Ovary (tissue), 3 donors: Measurements from ENCODE around the gene ANO2.

Source experiments
- EP300 ChIP-seq: sonication (generic); formaldehyde crosslinking; IDR thresholded peaks from one replicate; pipeline ENCODE4 v1.6.1; 2017; ENCODE audit warnings: antibody characterized with exemption
- POLR2A ChIP-seq: fragments of 450-650 bp; IDR thresholded peaks from one replicate; pipeline ENCODE4 v1.6.1; 2017; ENCODE audit warnings: antibody characterized with exemption, mild to moderate bottlenecking, moderate library complexity
- TF ChIP-seq, protein P1 (sequence below), 3 donors: fragments of 450-650 bp in 2 of 3; fragments of 200-600 bp in 1 of 3; IDR thresholded peaks; one replicate each; pipeline versions ENCODE4 v1.5.1 to v1.8.0; 2016 to 2022; ENCODE audit warnings: antibody characterized with exemption in 3 of 3, mild to moderate bottlenecking in 1 of 3
- donor health status: DM: no; HTN: no; CAD: no.

DNA sequence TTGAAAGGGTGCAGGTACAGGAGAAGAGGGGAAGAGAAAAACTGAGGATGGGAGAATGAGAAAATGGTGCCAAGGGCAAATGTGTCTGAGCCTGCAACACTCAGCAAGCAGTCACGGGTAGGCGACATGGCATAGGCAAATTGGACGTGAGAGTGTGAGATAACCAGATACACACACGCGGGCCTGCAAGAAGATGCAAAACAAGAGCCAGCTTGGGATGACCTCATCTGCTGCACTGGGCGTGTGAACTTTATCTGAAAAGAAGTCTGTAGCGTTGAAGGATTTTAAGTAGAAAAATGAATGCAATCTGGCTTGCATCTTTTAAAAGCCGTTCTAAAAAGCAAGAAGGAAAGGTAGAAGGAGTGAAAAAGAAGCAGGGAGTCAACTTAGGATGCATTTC lies 352.7 kb downstream of the ANO2 start:
- TF ChIP-seq POLR2A (no peak), EP300 (no peak)
- TF ChIP-seq, protein P1, sequence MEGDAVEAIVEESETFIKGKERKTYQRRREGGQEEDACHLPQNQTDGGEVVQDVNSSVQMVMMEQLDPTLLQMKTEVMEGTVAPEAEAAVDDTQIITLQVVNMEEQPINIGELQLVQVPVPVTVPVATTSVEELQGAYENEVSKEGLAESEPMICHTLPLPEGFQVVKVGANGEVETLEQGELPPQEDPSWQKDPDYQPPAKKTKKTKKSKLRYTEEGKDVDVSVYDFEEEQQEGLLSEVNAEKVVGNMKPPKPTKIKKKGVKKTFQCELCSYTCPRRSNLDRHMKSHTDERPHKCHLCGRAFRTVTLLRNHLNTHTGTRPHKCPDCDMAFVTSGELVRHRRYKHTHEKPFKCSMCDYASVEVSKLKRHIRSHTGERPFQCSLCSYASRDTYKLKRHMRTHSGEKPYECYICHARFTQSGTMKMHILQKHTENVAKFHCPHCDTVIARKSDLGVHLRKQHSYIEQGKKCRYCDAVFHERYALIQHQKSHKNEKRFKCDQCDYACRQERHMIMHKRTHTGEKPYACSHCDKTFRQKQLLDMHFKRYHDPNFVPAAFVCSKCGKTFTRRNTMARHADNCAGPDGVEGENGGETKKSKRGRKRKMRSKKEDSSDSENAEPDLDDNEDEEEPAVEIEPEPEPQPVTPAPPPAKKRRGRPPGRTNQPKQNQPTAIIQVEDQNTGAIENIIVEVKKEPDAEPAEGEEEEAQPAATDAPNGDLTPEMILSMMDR (IDR thresholded peaks at IDR 0.05): no peak
